Sigmoid colon (tissue), 4 donors: ENCODE measurements around the gene SMIM22.

Experiments
- CTCF ChIP-seq, 4 experiments: fragments of 450-650 bp in 3 of 4; fragments of 200-600 bp in 1 of 4; IDR thresholded peaks; one replicate each; pipeline ENCODE4 v1.5.1; 2016 to 2019; ENCODE audit warnings: antibody characterized with exemption in 4 of 4, mild to moderate bottlenecking in 3 of 4, moderate library complexity in 2 of 4
- EP300 ChIP-seq, 4 donors: sonication (generic); formaldehyde crosslinking; IDR thresholded peaks; one replicate each; pipeline ENCODE4 v1.6.1; 2017; ENCODE audit warnings: antibody characterized with exemption in 4 of 4
- POLR2A ChIP-seq, 2 donors: fragments of 450-650 bp; IDR thresholded peaks; one replicate each; pipeline ENCODE4 v1.6.1; 2016; ENCODE audit warnings: antibody characterized with exemption in 2 of 2, mild to moderate bottlenecking in 2 of 2, moderate library complexity in 2 of 2
- POLR2AphosphoS5 ChIP-seq, 4 donors: sonication (generic); formaldehyde crosslinking; IDR thresholded peaks; one replicate each; pipeline ENCODE4 v1.6.1; 2017; ENCODE audit warnings: antibody characterized with exemption in 4 of 4

- TF ChIP-seq CTCF (IDR thresholded peaks at IDR 0.05), result no peak
- no peak for TF ChIP-seq POLR2AphosphoS5 (IDR thresholded peaks at IDR 0.05)
- TF ChIP-seq POLR2A (IDR thresholded peaks at IDR 0.05), result no peak
- no peak for TF ChIP-seq EP300 (IDR thresholded peaks at IDR 0.05)
Measured at GRCh38 chr16:4763791-4764190, 31.4 kb upstream of the SMIM22 start.
